Stimulated activated CD4-positive, alpha-beta T cell treated with anti-CD3 and anti-CD28 coated beads, Interleukin-2, amount 100 ng/mL, for 48 hours (primary cell): ENCODE measurements around the gene ZNF599.
A peak's percentile ranks its signal among the peaks of the same experiment; 100 is the strongest.
"Not testable (repeated sequence)": the region's sequence is repeated elsewhere in the genome, so short reads cannot be mapped to it uniquely, and the experiment has no call there.

Experiments used
- DNase-seq, 2 donors: peaks; one replicate each; pipeline ENCODE4 v3.0.0-alpha.2; 2020

ZNF599 gene

DNA sequence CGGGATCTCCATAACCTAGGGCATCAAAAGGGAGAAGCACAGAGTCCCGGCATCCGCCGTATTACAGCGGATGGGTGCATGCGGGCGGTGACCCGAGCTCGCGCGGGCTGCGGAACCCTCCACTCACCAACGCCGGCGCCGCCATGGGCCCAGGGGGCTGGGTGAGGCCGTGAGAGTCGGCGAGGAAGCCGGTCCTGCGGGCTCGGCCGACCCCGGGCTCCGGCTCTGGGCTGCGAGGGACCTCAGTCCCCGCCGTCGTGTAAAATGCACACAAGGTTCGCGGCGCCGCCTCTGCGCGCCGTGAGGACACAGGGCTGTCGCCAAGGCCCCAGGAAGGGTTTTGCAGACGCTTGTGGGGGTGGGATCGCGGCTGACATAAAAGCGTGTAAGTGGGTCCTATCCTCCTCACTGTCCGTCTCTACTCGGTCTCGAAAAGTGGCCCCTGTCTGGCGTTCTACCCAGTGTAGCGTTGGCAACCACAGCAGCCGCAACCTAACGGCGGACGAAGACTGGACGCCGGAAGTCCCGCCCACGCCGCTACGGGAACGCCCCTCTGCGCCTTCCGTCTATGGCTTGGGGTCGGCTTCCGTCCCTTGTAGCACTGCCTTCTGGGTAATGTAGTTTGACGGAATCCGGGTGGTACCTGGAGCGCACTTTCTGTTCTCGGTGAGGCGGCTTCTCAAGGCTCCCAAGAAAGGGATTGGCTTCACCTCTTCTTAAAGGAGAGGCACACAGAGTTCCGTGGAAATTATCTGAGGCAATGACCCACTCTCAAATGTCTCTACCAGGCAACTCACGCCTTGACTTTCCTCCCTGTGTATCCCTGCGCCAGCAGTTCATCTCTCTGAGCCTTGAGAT, at the start of gene ZNF599:
Gene ZNF599 (minus strand): TSS at position 519 of the 858 bp plus-strand sequence. CDS start 374 bp downstream, at position 145.
- DNase-seq: peak; percentile 85 to 86

DNA sequence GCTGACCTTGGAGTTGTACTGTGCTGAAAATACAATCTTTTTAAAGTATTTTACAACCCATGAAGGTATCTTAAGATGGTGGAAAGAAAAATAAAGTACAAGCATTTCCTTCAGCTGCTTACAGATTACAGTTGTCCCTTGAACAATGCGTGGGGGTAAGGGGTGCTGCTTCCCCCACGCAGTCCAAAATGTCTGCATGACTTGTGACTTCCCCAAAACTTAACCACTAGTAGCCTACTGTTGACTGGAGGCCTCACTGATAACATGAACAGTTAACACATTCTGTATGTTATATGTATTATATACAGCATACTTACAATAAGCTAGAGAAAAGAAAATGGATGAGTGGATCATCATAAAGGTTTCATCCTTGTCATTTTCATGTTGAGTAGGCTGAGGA, 45.3 kb upstream of the ZNF599 start:
- DNase-seq: no peak

DNA sequence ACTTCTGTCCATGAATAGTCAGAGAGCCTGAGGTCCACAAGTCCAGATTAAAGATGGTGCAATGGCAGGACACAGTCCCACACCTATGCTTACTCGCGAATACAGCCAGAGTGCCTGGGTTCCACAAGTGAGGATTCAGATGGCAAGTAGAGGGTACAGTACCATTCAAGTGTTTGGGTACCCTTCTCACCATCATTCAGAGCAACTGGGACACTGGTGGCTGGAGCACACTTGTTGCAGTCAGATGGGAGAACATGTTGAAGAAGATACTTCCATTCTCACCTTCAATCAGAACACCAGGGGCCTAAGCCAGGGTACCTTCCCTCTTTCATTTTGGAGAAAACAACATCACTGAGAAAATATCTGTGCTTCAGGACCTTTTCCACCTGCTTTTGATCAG, 43.7 kb upstream of the ZNF599 start:
- no peak for DNase-seq

DNA sequence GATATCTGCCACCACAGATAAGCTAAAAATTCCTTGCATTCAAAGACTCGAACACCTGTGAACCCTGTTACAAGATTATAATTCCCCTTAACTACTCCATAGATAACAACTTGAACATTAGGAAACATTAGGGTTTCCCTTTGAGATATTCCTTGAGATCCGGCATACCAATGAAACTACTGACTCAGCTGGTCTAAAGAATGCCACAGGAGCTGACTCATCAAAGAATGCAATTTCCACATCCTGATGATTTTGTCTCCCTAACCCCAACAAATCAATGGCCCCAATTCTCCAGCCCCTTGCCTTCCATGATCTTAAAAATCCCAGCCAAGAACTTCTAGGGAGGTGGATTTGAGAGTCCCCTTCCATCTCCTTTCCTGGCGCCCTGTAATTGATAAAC, 35.6 kb upstream of the ZNF599 start:
- no peak for DNase-seq

DNA sequence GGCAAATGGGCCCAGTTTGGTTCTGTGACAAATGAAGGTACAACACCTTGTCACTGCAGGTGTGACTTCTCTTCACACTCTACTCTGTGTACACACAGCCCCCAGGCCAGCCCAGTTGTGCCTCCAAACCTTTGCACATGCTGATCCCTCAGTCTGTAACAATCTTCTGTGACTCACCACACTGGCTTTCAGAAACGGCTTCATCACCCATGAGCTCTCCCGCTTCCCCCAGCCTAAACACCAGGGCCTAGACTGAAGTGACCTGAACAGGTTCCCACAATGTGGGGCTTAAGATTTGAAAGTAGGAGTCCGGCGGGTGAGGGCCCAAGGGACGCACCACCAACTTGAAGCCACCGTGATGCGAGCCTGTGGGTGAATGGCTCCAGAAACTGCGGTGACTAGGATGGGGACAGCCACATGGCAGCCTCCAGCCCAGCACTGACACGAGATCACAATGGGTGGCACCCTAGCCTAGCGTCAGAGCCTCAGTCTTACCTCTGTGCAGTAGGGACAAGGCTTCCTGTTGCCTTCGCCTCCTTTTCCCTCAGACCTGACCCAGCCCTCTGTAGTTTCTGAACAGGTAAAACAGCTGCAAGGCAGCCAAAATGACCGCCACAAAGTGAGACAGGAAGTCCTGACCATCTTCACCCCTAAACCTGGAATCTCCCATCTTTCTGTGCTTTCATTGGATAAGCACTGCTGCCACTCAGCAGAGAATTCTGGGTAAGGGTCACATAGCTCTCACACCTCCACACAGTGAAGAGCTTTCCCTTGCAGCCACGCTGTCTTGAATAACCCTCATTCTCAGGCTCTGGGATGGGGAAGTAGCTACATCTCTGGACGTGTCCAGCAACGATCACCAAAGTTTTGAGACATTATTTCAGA, 34.2 kb upstream of the ZNF599 start:
- no peak for DNase-seq

DNA sequence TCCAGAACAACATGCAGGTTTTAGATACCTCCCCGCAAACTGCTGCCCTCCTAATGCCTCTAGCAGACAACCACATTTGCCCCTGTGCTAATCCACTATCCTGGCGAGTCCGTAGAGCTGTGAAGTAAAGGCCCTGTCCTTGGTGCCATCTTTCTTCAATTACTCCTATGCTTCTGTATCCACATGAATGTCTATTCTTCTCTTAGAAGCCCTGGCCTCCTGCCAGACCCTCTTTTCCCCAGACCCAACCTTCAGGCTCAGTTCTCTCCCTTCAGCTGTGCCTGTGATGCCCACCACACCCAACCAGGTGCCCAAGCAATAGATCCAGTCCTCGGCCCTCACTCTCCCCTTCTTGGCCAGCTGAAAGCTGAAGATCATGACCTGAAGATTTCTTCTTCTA, 31.1 kb upstream of the ZNF599 start:
- DNase-seq: no peak

DNA sequence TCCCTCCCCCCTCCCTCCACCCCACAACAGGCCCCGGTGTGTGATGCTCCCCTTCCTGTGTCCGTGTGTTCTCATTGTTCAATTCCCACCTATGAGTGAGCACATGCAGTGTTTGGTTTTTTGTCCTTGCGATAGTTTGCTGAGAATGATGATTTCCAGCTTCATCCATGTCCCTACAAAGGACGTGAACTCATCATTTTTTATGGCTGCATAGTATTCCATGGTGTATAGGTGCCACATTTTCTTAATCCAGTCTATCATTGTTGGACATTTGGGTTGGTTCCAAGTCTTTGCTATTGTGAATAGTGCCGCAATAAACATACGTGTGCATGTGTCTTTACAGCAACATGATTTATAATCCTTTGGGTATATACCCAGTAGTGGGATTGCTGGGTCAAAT, 23.9 kb upstream of the ZNF599 start:
- not testable (repeated sequence) for DNase-seq

DNA sequence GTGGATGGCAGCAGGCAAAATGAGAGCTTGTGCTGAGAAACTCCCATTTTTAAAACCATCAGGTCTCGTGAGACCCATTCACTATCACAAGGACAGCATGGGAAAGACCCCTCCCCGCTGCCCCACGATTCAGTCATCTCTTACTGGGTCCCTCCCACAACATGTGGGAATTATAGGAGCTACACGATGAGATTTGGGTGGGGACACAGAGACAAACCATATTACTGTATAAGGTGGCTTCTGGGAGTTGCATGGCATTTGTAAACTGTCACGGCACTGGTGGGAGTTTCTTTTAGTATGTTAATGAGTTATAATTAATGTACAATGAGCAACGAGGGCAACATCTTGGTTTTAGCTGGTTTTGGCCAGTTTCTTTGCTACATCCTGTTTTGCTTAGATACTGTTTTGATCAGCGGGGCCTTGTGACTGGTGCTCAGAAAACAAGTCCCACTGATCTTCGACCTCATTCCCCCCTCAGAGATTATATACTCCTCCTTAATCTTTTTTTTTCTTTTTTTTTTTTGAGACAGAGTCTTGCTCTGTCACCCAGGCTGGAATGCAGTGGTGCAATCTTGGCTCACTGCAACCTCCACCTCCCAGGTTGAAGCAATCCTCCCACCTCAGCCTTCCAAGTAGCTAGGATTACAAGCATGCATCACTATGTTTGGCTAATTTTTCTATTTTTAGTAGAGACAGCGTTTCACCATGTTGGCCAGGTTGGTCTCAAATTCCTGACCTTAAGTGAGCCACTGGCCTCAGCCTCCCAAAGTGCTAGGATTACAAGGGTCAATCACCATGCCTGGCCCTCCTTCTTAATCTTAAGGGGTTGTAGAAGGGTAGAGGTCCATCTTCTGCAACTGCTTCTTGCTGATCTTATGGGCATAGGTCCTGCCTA, 21.3 kb upstream of the ZNF599 start:
- no peak for DNase-seq

DNA sequence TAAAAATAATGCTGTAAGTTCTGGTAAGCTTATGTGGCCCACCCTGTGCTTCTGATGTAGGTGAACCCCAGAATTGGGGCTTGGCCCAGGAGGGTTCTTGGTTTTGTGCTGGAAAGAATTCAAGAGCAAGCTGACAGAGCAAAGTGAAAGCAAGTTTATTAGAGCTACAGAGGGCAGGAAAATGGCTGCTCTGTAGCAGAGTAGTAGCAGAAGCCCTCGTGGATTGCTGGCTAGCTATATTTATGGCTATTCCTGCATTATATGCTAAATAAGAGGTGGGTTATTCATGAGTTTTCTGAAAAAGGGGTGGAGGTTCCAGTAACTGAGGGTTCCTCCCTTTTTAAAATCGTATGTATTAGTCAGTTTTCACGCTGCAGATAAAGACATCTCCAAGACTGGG, 20.6 kb upstream of the ZNF599 start:
- no peak for DNase-seq

DNA sequence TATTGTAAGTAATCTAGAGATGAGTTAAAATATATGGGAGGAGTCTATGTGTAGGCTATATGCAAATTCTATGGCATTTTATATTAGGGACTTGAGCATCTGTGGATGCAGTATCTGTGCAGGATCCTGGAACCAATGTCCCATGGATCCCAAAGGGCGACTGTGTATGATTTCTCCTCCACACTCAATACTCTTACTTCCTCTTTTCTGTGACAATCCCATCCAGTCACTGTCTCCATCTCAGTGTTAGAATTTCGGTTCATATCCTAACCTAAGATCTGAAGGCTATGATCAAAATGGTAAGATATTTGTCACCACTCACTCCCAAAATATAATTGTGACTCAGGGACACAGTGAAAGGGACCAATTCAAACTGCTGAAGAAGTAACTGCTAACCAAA, 15.1 kb upstream of the ZNF599 start:
- DNase-seq: no peak

DNA sequence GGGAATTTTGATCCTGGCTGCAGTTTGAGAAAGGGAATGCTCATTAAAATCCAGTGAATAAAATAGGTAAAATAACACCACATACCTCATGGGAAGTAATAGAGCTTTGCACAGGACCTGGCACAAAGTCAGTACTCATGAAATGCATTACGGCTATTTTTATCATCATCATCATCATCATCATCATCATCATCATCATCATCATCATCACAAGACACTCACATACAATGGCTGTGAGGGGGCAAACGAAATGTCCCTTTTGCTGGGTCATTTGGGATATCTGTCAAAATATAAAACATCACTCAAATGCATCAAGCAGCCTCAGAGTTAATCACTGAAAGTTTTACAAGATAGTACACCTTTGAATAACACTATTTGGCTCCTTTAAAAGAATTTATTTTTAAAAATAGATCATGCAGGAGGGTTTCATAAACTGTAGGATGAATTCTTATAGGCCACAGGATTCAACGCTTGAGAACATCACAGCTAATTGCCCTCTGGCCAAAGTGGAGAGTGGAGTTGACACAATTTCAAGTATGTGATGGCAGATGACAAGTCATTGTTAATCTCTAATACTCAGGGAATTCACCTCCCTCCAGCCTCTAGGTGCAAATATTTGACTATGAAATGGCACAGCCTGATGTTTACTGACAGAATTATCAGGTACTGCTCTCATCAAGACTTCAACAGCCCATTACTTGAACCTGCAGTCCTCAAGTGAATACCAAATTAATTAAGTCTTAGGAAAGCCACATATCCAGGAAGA, 14.2 kb upstream of the ZNF599 start:
- no peak for DNase-seq

DNA sequence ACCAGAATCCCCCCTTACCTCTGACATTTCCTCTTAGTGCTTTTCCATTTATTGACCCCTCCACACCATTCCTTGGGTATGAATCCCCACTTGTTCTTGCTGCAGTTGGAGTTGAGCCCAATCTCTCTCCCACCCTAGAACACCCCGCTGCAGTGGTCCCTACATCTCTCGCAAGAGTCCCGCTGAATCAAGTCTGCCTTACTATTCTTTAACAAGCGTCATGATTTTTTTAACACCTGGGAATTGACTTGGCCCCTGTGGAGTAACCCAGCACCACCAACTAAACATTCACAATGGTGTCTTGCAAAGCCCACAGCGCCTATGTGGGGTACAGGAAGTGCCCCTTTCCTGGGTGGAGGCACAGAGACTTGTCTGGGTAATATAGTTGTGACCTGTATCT, 13.2 kb upstream of the ZNF599 start:
- no peak for DNase-seq

DNA sequence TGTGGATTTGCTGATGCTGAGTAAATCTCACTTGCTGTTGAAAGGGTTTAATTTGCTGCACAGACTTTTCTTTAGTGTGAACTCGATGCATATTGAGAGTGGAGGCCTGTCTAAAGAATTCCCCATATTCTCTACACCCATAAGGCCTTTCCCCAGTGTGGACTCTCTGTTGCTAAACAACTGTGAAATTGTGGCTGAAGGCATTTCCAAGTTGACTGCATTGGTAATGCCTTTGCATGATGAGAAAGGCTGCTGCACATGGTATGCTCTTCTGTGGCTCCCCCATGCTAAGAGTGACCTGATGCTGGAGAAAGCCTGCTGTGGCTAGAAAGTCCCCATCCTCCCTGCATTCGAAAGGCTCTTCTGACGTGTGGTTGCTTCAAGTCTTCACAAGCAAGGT, 6.6 kb upstream of the ZNF599 start:
- no peak for DNase-seq

DNA sequence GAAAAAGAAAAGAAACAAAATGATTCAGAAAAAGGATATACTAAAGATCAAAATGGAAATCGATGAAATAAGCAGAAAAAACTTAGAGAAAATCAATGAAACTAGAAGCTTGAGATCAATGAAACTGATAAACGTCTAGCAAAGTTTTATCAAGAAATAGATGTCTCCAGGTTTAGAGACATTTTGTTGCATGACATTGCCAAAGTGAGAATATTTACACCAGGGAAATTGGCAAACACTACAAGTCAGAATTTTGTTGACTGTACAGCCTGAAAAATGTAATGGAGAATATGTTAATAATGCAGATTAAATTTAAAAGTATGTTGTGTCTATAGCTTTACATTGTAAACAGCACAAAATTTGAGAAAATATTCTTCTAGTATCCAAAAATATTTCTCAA, 5.3 kb upstream of the ZNF599 start:
- DNase-seq: no peak

DNA sequence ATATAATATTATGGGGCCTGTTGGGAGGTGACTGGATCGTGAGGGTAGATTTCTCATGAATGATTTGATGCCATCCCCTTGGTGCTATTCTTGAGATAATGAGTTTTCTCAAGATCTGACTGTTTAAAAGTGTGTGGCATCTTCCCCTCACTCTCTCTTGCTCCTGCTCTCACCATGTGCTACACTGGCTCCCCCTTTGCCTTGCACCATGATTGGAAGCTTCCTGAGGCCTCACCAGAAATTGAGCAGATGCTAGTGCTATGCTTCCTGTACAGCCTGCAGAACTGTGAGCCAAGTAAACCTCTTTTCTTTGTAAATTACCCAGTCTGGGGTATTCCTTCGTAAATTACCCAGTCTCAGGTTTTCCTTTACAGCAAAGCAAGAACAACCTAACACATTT, 1.8 kb upstream of the ZNF599 start:
- no peak for DNase-seq

DNA sequence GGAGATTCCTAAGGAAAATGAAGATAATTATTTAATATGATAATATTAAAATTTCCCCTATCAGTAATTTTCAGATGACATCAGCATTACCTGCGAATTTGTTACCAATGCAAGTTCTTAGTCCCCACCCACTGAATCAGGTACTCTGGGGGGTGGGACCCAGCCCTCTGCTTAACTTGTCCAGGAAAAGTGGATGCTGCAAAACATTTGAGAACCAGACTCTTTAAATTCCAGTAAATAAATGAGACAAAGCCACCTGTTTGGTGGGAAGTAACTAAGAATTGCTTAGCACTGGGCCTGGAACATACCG, 495 bp upstream of the ZNF599 start:
- DNase-seq: no peak

DNA sequence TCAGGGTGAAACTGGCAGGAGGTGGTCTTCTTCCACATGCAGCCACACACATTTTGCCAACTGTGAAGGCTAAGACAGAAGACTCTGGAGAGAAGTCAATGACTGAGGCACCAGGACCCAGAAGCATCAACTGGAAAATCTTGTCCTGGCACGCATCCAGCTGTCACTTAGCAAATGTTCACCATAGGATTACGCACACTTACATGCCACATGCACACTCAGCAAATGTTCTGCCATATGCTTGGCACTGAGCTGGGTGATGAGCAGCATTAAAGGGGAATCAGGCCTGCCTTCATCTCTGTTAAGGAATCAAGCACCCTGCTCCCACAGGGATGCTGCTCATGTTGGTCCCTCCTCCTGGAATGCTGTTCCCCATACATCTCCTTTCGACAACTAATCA, 5.1 kb downstream of the ZNF599 start:
- no peak for DNase-seq

DNA sequence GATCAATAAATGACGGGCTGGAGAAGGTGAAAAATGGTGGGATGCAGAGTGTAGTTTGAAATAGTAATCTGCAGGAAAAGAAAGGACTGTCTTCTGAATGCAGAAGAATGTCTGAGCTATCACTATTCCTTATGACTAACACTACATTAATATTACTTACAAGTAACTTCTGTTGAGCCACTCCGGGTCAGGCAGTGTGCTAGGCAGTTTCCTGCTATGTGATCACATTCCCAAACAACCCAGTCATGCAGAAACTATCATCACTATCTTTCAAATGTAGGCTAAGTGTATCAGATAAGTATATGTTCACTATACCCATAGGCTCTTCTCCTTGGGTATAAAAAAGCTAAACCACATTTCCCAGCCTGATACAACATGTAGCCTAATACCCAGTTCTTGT, 6.6 kb downstream of the ZNF599 start:
- DNase-seq: no peak

DNA sequence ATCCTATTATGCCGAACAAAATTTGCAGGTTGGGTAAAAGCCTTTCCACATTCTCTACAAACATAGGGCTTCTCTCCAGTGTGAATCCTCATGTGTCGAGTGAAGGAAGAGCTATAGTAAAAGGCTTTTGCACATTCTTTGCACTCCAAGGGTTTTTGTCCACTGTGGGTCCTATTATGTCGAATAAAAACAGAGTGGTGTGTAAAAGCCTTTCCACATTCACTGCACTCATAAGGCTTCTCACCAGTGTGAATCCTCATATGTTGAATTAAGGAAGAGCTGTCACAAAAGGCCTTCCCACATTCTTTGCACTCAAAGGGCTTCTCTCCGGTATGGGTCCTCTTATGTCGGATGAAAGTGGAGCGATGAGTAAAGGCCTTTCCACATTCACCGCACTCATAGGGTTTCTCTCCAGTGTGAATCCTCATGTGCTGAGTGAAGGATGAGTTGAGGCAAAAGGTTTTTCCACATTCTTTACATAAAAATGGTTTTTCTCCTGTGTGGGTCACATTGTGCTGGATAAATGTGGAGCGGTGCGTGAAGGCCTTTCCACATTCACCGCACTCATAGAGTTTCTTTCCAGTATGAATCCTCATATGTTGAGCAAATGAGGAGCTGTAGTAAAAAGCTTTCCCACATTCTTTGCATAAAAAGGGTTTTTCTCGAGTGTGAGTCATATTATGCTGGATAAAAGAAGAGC, 13.6 kb downstream of the ZNF599 start:
- DNase-seq: no peak

DNA sequence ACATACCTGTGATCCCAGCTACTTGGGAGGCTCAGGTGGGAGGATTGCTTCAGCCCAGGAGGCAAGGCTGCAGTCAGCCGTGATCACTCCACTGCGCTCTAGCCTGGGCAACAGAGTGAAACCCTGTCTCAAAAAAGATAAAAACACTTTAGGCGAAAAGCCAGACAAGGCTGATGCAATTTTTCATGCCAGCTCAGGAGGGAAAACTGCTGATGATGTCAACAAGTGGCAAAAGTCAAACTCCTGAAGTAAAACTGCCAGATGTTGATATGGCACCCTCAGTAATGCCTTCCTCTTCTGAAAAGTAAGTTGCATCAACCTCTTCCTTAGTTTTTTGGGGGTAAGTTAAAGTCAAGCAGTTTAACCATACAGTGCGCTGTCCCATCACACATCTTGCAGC, 15.6 kb downstream of the ZNF599 start:
- DNase-seq: no peak

DNA sequence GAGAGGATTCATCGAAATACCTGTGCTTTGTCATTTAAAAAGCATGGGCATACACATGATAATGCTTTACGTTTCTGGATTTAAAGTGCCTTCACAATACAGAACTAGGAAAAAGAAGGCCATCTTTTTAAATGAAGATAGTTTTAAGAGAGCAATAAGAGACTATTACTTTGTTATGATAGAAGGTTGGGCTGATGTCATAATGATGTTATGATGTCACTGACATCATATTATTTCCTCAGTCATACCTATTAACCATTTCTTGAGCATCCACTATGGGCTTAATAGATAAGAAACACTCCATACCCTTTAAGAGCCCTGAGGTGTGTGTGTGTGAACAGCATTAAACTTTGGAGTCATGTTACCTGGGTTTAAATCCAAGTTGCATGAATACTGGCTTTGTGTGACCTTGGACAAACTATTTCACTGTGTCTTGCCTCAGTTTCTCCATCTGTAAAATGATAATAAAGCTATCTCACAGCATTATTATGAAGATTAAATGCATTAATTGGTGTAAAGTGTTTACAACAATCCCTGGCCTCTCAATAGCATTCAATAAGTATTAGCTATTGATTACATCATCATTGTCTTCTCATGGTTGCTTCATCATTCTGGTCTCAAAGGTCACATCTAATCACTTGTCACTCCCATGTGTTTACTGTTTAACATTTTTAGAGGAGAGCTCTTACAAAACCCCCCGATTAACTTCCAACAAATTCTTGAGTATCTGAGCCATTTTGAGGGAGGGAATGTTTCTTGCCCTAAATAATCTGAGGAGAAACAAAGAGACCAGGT, 27.9 kb downstream of the ZNF599 start:
- DNase-seq: no peak
